Measurements from ENCODE around the gene TBC1D30.

DNA sequence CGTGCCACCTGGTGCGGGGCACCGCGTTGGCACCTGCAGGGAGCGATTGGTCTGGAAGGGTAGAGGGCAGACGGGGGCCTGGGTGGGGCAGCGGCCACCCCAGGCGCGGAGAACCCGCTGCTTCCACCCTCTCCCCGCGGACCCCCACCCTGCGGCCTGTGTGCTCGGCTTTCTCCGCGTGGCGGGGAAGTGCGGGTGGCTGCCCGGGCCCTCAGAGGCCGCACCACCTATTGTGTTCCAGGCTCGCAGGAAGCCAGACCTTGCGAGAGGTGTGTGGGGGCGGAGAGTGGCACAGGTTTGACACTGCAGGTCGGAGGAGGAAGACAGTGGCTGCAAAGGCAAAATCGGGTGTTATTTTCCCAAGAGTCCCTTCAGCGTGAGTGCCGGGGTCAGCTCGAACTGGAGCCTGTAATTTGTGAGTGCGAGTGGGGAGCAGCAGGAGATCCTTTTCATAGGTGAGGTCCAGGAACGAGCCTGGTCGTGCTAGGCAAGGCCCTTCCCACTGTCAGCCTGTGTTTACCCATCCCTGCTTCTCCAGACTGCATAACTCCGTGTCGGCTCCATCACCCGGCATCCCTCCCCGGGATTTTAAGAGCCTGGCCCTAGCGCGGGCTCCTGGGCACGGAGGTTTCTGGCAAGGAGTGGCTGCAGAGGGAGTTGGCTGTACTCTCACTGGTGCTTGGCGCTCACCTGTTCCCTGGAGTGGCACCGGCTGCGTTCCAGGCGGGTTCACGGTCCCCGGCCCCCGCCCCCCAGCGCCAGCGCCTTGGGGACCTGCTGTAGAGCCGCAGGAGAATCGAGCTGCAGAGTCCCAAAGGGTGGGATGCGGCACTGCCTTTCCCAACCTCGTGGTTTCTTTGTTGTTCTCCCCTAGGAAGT lies 935 bp downstream of the TBC1D30 start:
- TF ChIP-seq, protein P1, sequence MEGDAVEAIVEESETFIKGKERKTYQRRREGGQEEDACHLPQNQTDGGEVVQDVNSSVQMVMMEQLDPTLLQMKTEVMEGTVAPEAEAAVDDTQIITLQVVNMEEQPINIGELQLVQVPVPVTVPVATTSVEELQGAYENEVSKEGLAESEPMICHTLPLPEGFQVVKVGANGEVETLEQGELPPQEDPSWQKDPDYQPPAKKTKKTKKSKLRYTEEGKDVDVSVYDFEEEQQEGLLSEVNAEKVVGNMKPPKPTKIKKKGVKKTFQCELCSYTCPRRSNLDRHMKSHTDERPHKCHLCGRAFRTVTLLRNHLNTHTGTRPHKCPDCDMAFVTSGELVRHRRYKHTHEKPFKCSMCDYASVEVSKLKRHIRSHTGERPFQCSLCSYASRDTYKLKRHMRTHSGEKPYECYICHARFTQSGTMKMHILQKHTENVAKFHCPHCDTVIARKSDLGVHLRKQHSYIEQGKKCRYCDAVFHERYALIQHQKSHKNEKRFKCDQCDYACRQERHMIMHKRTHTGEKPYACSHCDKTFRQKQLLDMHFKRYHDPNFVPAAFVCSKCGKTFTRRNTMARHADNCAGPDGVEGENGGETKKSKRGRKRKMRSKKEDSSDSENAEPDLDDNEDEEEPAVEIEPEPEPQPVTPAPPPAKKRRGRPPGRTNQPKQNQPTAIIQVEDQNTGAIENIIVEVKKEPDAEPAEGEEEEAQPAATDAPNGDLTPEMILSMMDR (IDR thresholded peaks at IDR 0.05) = no peak
- TF ChIP-seq POLR2A (IDR thresholded peaks at IDR 0.05) (no peak), POLR2AphosphoS5 (IDR thresholded peaks at IDR 0.05) (no peak)

Measured in gastroesophageal sphincter (tissue), 3 donors.